PC-3 (cell line): Measurements from ENCODE around the gene RALGAPA1. TPM values are rescaled to one million over a fixed set of nuclear protein-coding genes. Genes with fewer than 3 reads are reported as not detected.

Experiments
- ATAC-seq: fragments of 200-7000 bp; cut with Tn5 transposase; 2 replicates; pipeline ENCODE4 v1.9.1; 2020; ENCODE audit warnings: mild to moderate bottlenecking, moderate library complexity
- BruUV-seq: library from RNA; stranded (reverse); fragments of 400-500 nt; replicated peaks from 2 replicates; lab custom pipeline; 2021; lab: Mats Ljungman, UMichigan
- CTCF ChIA-PET: fragments of 300-600 bp; sonication (Branson Sonifier 250); formaldehyde crosslinking; loops from one replicate; lab custom pipeline; 2022; ENCODE audit warnings: antibody characterized with exemption; lab: Charles Lee
- POLR2A ChIA-PET: fragments of 300-600 bp; sonication (Branson Sonifier 250); formaldehyde crosslinking; loops from one replicate; lab custom pipeline; 2022; ENCODE audit warnings: antibody characterized with exemption; ENCODE audit not compliant: unreplicated experiment; lab: Charles Lee
- DNase-seq: peaks from one replicate; pipeline ENCODE4 v3.0.0-alpha.2; 2015
- H2AFZ ChIP-seq: fragments of 300-600 bp; sonication (generic); 2 replicates; pipeline ENCODE4 v1.6.0; 2016; ENCODE audit warnings: antibody characterized with exemption, low read length
- H3F3A ChIP-seq: fragments of 300-600 bp; sonication (generic); one replicate; pipeline ENCODE4 v1.6.0; 2017; ENCODE audit warnings: antibody characterized with exemption, low read length, control low read depth, mild to moderate bottlenecking; ENCODE audit not compliant: unreplicated experiment
- H3K27ac ChIP-seq: fragments of 300-600 bp; sonication (generic); 2 replicates; pipeline ENCODE4 v1.5.1; 2016; ENCODE audit warnings: mild to moderate bottlenecking, low read length
- H3K27me3 ChIP-seq: fragments of 300-600 bp; sonication (generic); 2 replicates; pipeline ENCODE4 v1.6.1; 2016; ENCODE audit warnings: low read length, mixed read lengths
- H3K36me3 ChIP-seq: fragments of 300-600 bp; sonication (generic); 2 replicates; pipeline ENCODE4 v1.6.1; 2016; ENCODE audit warnings: low read depth, mixed run types, low read length, mixed read lengths
- H3K4me1 ChIP-seq: fragments of 300-600 bp; sonication (generic); 2 replicates; pipeline ENCODE4 v1.5.1; 2016; ENCODE audit warnings: low read length; ENCODE audit not compliant: insufficient read depth
- H3K4me2 ChIP-seq: fragments of 300-600 bp; sonication (generic); 2 replicates; pipeline ENCODE4 v1.6.0; 2016; ENCODE audit warnings: low read length
- H3K4me3 ChIP-seq: fragments of 300-600 bp; sonication (generic); 2 replicates; pipeline ENCODE4 v1.5.1; 2016; ENCODE audit warnings: mild to moderate bottlenecking, low read length, mixed read lengths
- H3K79me2 ChIP-seq: fragments of 300-600 bp; sonication (generic); 2 replicates; pipeline ENCODE4 v1.6.1; 2017; ENCODE audit warnings: low read length, mixed read lengths
- H3K9ac ChIP-seq: fragments of 300-600 bp; sonication (generic); 2 replicates; pipeline ENCODE4 v1.6.0; 2016; ENCODE audit warnings: mild to moderate bottlenecking, low read length
- H3K9me2 ChIP-seq: fragments of 300-600 bp; sonication (generic); replicated peaks from 2 replicates; pipeline ENCODE4 v1.6.1; 2016; ENCODE audit warnings: mixed run types, low read length, mixed read lengths
- H3K9me3 ChIP-seq: fragments of 300-600 bp; sonication (generic); 2 replicates; pipeline ENCODE4 v1.6.1; 2016; ENCODE audit warnings: low read length, mixed read lengths
- H4K20me1 ChIP-seq: fragments of 300-600 bp; sonication (generic); 2 replicates; pipeline ENCODE4 v1.6.1; 2016; ENCODE audit warnings: low read length, mixed read lengths
- CTCF ChIP-seq: fragments of 300-600 bp; sonication (generic); conservative IDR thresholded peaks from 2 replicates; pipeline ENCODE4 v1.5.1; 2017; ENCODE audit warnings: antibody characterized with exemption, low read depth, mild to moderate bottlenecking, low read length
- EZH2 ChIP-seq: fragments of 300-600 bp; sonication (generic); IDR thresholded peaks from one replicate; pipeline ENCODE4 v1.6.1; 2017; ENCODE audit warnings: antibody characterized with exemption, mild to moderate bottlenecking, low read length; ENCODE audit not compliant: unreplicated experiment
- EZH2phosphoT487 ChIP-seq: fragments of 300-600 bp; sonication (generic); IDR thresholded peaks from 2 replicates; pipeline ENCODE4 v1.6.1; 2018; ENCODE audit warnings: mild to moderate bottlenecking, antibody characterized with exemption, low read length, borderline replicate concordance
- intact Hi-C: fragments of 100-400 bp; cut with micrococcal nuclease; formaldehyde crosslinking; loops from 2 replicates; pipeline ENCODE4 v1.9.0; 2023
- total RNA-seq: library from RNA; depleted of rRNA; stranded (reverse); fragments of >200 nt; gene quantifications from 2 replicates; pipeline ENCODE4 v1.2.3, GENCODE V29; 2014

RALGAPA1 gene
- total RNA-seq, 1 experiment from 2014 or later = 20.3 TPM

GRCh38 chr14:35578135-35578534 is 231.0 kb downstream of the RALGAPA1 start:
- no peaks in the 10 kb centered on the region for H3K9me3 ChIP-seq
- ATAC-seq = no peak
- H3K9me2 ChIP-seq = no peaks in the 10 kb centered on the region
- no peaks in the 10 kb centered on the region for H4K20me1 ChIP-seq
- TF ChIP-seq CTCF (no peak), EZH2phosphoT487 (no peak), EZH2 (no peak)
- no peaks in the 10 kb centered on the region for H3K79me2 ChIP-seq
- H3F3A ChIP-seq = no peaks in the 10 kb centered on the region
- ChIA-PET CTCF (no interaction called here), POLR2A (no interaction called here)
- no peaks in the 10 kb centered on the region for H3K27me3 ChIP-seq
- no peak overlapping the region for H3K9ac ChIP-seq
- H2AFZ ChIP-seq = no peak overlapping the region
- DNase-seq = no peak
- no TSS peak for BruUV-seq
- intact Hi-C loops = no loop called here
- H3K4me3 ChIP-seq = no peak overlapping the region
- H3K4me2 ChIP-seq = no peak overlapping the region
- no peaks in the 10 kb centered on the region for H3K4me1 ChIP-seq
- H3K36me3 ChIP-seq = no peaks in the 10 kb centered on the region
- no peak overlapping the region for H3K27ac ChIP-seq

DNA sequence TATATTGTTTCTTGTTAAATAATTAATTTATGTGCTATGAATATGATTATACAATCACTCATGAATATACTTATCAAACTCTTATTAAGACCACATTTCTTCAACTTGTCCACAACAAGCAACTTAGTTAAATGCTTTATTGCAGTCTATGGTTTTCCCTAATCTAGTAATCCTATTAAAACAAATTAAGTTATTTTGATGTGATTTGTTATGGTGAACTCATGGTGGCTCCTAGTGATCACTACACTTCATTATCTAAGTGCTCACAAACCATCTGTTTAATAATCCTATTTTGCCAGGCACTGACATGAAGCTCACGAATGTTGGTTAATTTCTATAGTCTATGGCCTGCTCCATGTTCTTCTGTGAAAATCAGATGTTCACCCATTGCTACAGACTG is 232.2 kb downstream of the RALGAPA1 start:
- H4K20me1 ChIP-seq = no peaks in the 10 kb centered on the region
- DNase-seq (no peak), ATAC-seq (no peak)
- no peak for TF ChIP-seq EZH2
- no peak for TF ChIP-seq CTCF
- no peak for TF ChIP-seq EZH2phosphoT487
- ChIA-PET CTCF (no interaction called here), POLR2A (no interaction called here)
- no peaks in the 10 kb centered on the region for H3K9me3 ChIP-seq
- H3K9ac ChIP-seq = no peak overlapping the region
- H3K4me1 ChIP-seq = no peaks in the 10 kb centered on the region
- BruUV-seq = no TSS peak
- no peak overlapping the region for H3K27ac ChIP-seq
- no peak overlapping the region for H2AFZ ChIP-seq
- H3K79me2 ChIP-seq = no peaks in the 10 kb centered on the region
- H3K4me3 ChIP-seq = no peak overlapping the region
- H3K36me3 ChIP-seq = no peaks in the 10 kb centered on the region
- no peaks in the 10 kb centered on the region for H3K9me2 ChIP-seq
- intact Hi-C loops = no loop called here
- H3K27me3 ChIP-seq = no peaks in the 10 kb centered on the region
- H3K4me2 ChIP-seq = no peak overlapping the region
- no peaks in the 10 kb centered on the region for H3F3A ChIP-seq

GRCh38 chr14:35576260-35576659 is 232.8 kb downstream of the RALGAPA1 start:
- DNase-seq (no peak), ATAC-seq (no peak)
- TF ChIP-seq EZH2 (no peak), CTCF (no peak), EZH2phosphoT487 (no peak)
- Histone ChIP-seq H3F3A (no peaks in the 10 kb centered on the region), H3K27me3 (no peaks in the 10 kb centered on the region), H3K9ac (no peak overlapping the region), H3K4me3 (no peak overlapping the region), H4K20me1 (no peaks in the 10 kb centered on the region), H3K27ac (no peak overlapping the region), H3K4me1 (no peaks in the 10 kb centered on the region), H3K9me2 (no peaks in the 10 kb centered on the region), H2AFZ (no peak overlapping the region), H3K9me3 (no peaks in the 10 kb centered on the region), H3K4me2 (no peak overlapping the region), H3K79me2 (no peaks in the 10 kb centered on the region), H3K36me3 (no peaks in the 10 kb centered on the region)
- ChIA-PET POLR2A (no interaction called here), CTCF (no interaction called here)
- intact Hi-C loops = no loop called here
- BruUV-seq = no TSS peak
